WTC11 (cell line): ENCODE measurements around the gene HEXD. TPM values are rescaled to one million over a fixed set of nuclear protein-coding genes. Genes with fewer than 3 reads are reported as not detected.

Experiments used
- ATAC-seq: fragments of 200-7000 bp; cut with Tn5 transposase; 2 replicates; pipeline ENCODE4 v1.10.0; 2021; ENCODE audit warnings: mild to moderate bottlenecking, moderate library complexity
- CTCF ChIA-PET: fragments of 300-600 bp; sonication (Branson Sonifier 250); formaldehyde crosslinking; loops from one replicate; lab custom pipeline; 2021; ENCODE audit warnings: antibody characterized with exemption; lab: Charles Lee
- POLR2A ChIA-PET: fragments of 350-600 bp; sonication (Branson Sonifier 250); formaldehyde crosslinking; loops from one replicate; lab custom pipeline; 2021; ENCODE audit warnings: antibody characterized with exemption; lab: Charles Lee
- DNase-seq: peaks from one replicate; pipeline ENCODE4 v3.0.0; 2021; ENCODE audit warnings: low spot score
- H3K27ac Mint-ChIP-seq: 2 replicates; pipeline ENCODE4 v1.8.0; 2021; ENCODE audit warnings: mixed read lengths
- H3K27me3 Mint-ChIP-seq: 2 replicates; pipeline ENCODE4 v1.8.0; 2021; ENCODE audit warnings: low read depth, mild to moderate bottlenecking, moderate library complexity, mixed read lengths
- H3K36me3 Mint-ChIP-seq: 2 replicates; pipeline ENCODE4 v1.8.0; 2021; ENCODE audit warnings: mixed read lengths
- H3K4me1 Mint-ChIP-seq: 2 replicates; pipeline ENCODE4 v1.8.0; 2022; ENCODE audit warnings: mixed read lengths
- H3K4me3 Mint-ChIP-seq: 2 replicates; pipeline ENCODE4 v1.8.0; 2021; ENCODE audit warnings: mild to moderate bottlenecking, moderate library complexity, mixed read lengths
- H3K9me3 Mint-ChIP-seq: 2 replicates; pipeline ENCODE4 v1.8.0; 2021; ENCODE audit warnings: mixed read lengths
- AFF4 ChIP-seq: sonication (generic); formaldehyde crosslinking; IDR thresholded peaks from 2 replicates; pipeline ENCODE4 v1.8.1; 2023; ENCODE audit warnings: mild to moderate bottlenecking, missing genetic modification reagents, borderline replicate concordance
- AR ChIP-seq: fragments of 250-450 bp; sonication (Bioruptor Pico); IDR thresholded peaks from 2 replicates; pipeline ENCODE4 v1.9.0; 2021; ENCODE audit warnings: mild to moderate bottlenecking
- ARID4B ChIP-seq: sonication (generic); formaldehyde crosslinking; IDR thresholded peaks from 2 replicates; pipeline ENCODE4 v1.8.0; 2023; ENCODE audit warnings: missing genetic modification reagents, mild to moderate bottlenecking, borderline replicate concordance
- ATF1 ChIP-seq: sonication (generic); formaldehyde crosslinking; IDR thresholded peaks from 2 replicates; pipeline ENCODE4 v1.8.1; 2023; ENCODE audit warnings: mild to moderate bottlenecking, moderate library complexity, missing genetic modification reagents
- ATF6 ChIP-seq: sonication (generic); formaldehyde crosslinking; IDR thresholded peaks from 2 replicates; pipeline ENCODE4 v1.8.1; 2023; ENCODE audit warnings: mild to moderate bottlenecking, missing genetic modification reagents
- E2F4 ChIP-seq: sonication (generic); formaldehyde crosslinking; IDR thresholded peaks from 2 replicates; pipeline ENCODE4 v1.8.1; 2022; ENCODE audit warnings: low read depth, mild to moderate bottlenecking, moderate library complexity, missing genetic modification reagents, borderline replicate concordance
- JUN ChIP-seq: sonication (generic); formaldehyde crosslinking; IDR thresholded peaks from 2 replicates; pipeline ENCODE4 v1.8.0; 2023; ENCODE audit warnings: mild to moderate bottlenecking, missing genetic modification reagents
- MAX ChIP-seq: sonication (generic); formaldehyde crosslinking; IDR thresholded peaks from 2 replicates; pipeline ENCODE4 v1.8.0; 2022; ENCODE audit warnings: mild to moderate bottlenecking, missing genetic modification reagents
- NR1H2 ChIP-seq: sonication (generic); formaldehyde crosslinking; IDR thresholded peaks from 2 replicates; pipeline ENCODE4 v1.9.0; 2021; ENCODE audit warnings: mild to moderate bottlenecking, moderate library complexity, missing genetic modification reagents
- PREB ChIP-seq: sonication (generic); formaldehyde crosslinking; IDR thresholded peaks from 2 replicates; pipeline ENCODE4 v1.8.1; 2022; ENCODE audit warnings: mild to moderate bottlenecking, missing genetic modification reagents, moderate library complexity, borderline replicate concordance
- RORB ChIP-seq: fragments of 250-450 bp; sonication (Bioruptor Pico); IDR thresholded peaks from 2 replicates; pipeline ENCODE4 v1.9.0; 2021; ENCODE audit warnings: mild to moderate bottlenecking
- SMAD4 ChIP-seq: sonication (generic); formaldehyde crosslinking; IDR thresholded peaks from 2 replicates; pipeline ENCODE4 v1.8.0; 2022; ENCODE audit warnings: mild to moderate bottlenecking, missing genetic modification reagents
- TP53 ChIP-seq: sonication (generic); formaldehyde crosslinking; IDR thresholded peaks from 2 replicates; pipeline ENCODE4 v1.8.1; 2023; ENCODE audit warnings: mild to moderate bottlenecking, missing genetic modification reagents
- ZBTB21 ChIP-seq: sonication (generic); formaldehyde crosslinking; IDR thresholded peaks from 2 replicates; pipeline ENCODE4 v1.8.1; 2023; ENCODE audit warnings: mild to moderate bottlenecking, missing genetic modification reagents, borderline replicate concordance
- ZNF121 ChIP-seq: sonication (generic); formaldehyde crosslinking; IDR thresholded peaks from 2 replicates; pipeline ENCODE4 v1.8.0; 2023; ENCODE audit warnings: missing genetic modification reagents
- ZNF317 ChIP-seq: sonication (generic); formaldehyde crosslinking; IDR thresholded peaks from 2 replicates; pipeline ENCODE4 v1.8.1; 2023; ENCODE audit warnings: low read depth, mild to moderate bottlenecking, moderate library complexity, missing genetic modification reagents, borderline replicate concordance
- ZNF532 ChIP-seq: fragments of 250-450 bp; sonication (Bioruptor Pico); IDR thresholded peaks from 2 replicates; pipeline ENCODE4 v1.9.0; 2021; ENCODE audit warnings: mild to moderate bottlenecking, borderline replicate concordance
- total RNA-seq: library from RNA; stranded (reverse); gene quantifications from 3 replicates; pipeline ENCODE4 v1.2.3, GENCODE V29; 2021

The HEXD gene
- total RNA-seq, 1 experiment from 2014 or later: 36.0 TPM

- no peak for ATAC-seq
- CTCF ChIA-PET: no interaction called here
- H3K36me3 Mint-ChIP-seq: peaks cover 7% of the 10 kb centered on the region
- TF ChIP-seq E2F4 (no peak), NR1H2 (CRISPR knock-in tag) (no peak), JUN (CRISPR knock-in tag) (no peak), ZBTB21 (CRISPR knock-in tag) (no peak), ATF1 (CRISPR knock-in tag) (no peak), AR (no peak), SMAD4 (CRISPR knock-in tag) (no peak), AFF4 (CRISPR knock-in tag) (no peak), ZNF121 (no peak), ZNF532 (CRISPR knock-in tag) (no peak), ZNF317 (CRISPR knock-in tag) (no peak), ARID4B (CRISPR knock-in tag) (no peak), RORB (CRISPR knock-in tag) (no peak), MAX (CRISPR knock-in tag) (no peak), TP53 (CRISPR knock-in tag) (no peak), PREB (CRISPR knock-in tag) (no peak), ATF6 (CRISPR knock-in tag) (no peak)
Observed at GRCh38 chr17:82445542-82445941, 27.4 kb downstream of the HEXD start.

More at GRCh38 chr17:82445542-82445941, 27.4 kb downstream of the HEXD start:
- POLR2A ChIA-PET: no interaction called here
- DNase-seq: no peak
- Mint-ChIP-seq H3K27ac (no peak overlapping the region), H3K4me3 (no peak overlapping the region), H3K9me3 (no peaks in the 10 kb centered on the region), H3K4me1 (peaks cover 15% of the 10 kb centered on the region), H3K27me3 (no peaks in the 10 kb centered on the region)
